K562 (cell line): ENCODE results near the gene LSP1. TPM values are rescaled to one million over a fixed set of nuclear protein-coding genes. Genes with fewer than 3 reads are reported as not detected.
A peak's percentile ranks its signal among the peaks of the same experiment; 100 is the strongest.

Experiments
- ATAC-seq: fragments of 200-7000 bp; cut with Tn5 transposase; 3 replicates; pipeline ENCODE4 v1.9.1; 2020; ENCODE audit warnings: moderate library complexity
- BruUV-seq: library from RNA; stranded (reverse); fragments of 400-500 nt; replicated peaks from 2 replicates; lab custom pipeline; 2021; lab: Mats Ljungman, UMichigan
- CTCF ChIA-PET: fragments of 300-600 bp; formaldehyde crosslinking; extraction: SDS; loops from one replicate; lab custom pipeline; 2021; ENCODE audit warnings: low intra/inter-chr PET ratio; lab: Yijun Ruan, JAX
- POLR2A ChIA-PET: fragments of 300-600, 350-650 bp; sonication (Branson Sonifier 250); formaldehyde crosslinking; extraction: SDS; loops from one replicate; lab custom pipeline; 2021; ENCODE audit warnings: antibody characterized with exemption, inconsistent platforms; lab: Yijun Ruan, JAX
- DNase-seq, 4 experiments: peaks; one replicate each; pipeline versions ENCODE4 v3.0.0 to v3.0.0-alpha.2; 2011 to 2018; ENCODE audit warnings: low spot score in 3 of 4, mixed read lengths in 3 of 4; ENCODE audit errors: extremely low read depth in 1 of 4
- FAIRE-seq: peaks from 2 replicates; lab custom pipeline; 2011; peaks lifted over from hg19 to GRCh38; lab: Jason Lieb, UNC
- H2AFZ ChIP-seq: 2 replicates; pipeline ENCODE4 v1.6.0; 2011; ENCODE audit warnings: low read depth, low read length, control low read depth, inconsistent platforms
- H3K27ac ChIP-seq: fragments of 200-600 bp; 3 replicates; pipeline ENCODE4 v1.8.0; 2011; ENCODE audit warnings: low read depth, mild to moderate bottlenecking, control low read depth, inconsistent platforms, low read length, moderate library complexity, mixed read lengths; ENCODE audit errors: extremely low read depth
- H3K27me3 ChIP-seq, 2 experiments: fragments of 300-600 bp in 1 of 2; 2 replicates in 1 of 2; 3 replicates in 1 of 2; pipeline versions ENCODE4 v1.6.0 to v1.8.0; 2011; ENCODE audit warnings: inconsistent platforms in 2 of 2, low read length in 2 of 2, mild to moderate bottlenecking in 1 of 2, mixed read lengths in 1 of 2, moderate library complexity in 1 of 2; ENCODE audit not compliant: control insufficient read depth in 2 of 2, insufficient read depth in 2 of 2
- H3K36me3 ChIP-seq: fragments of 300-600 bp; 3 replicates; pipeline ENCODE4 v1.8.0; 2011; ENCODE audit warnings: mild to moderate bottlenecking, low read length, inconsistent platforms; ENCODE audit not compliant: control insufficient read depth, insufficient read depth
- H3K4me1 ChIP-seq, 2 experiments: fragments of 200-600 bp in 1 of 2; replicated peaks in 1 of 2; 2 replicates in 1 of 2; 3 replicates in 1 of 2; pipeline versions ENCODE4 v1.5.1 to v1.8.0; 2011; ENCODE audit warnings: inconsistent platforms in 2 of 2, low read length in 2 of 2, mild to moderate bottlenecking in 1 of 2, mixed read lengths in 1 of 2, moderate library complexity in 1 of 2; ENCODE audit not compliant: control insufficient read depth in 2 of 2, insufficient read depth in 2 of 2
- H3K4me2 ChIP-seq: 2 replicates; pipeline ENCODE4 v1.6.1; 2011; ENCODE audit warnings: low read length, control low read depth, inconsistent platforms, mixed read lengths; ENCODE audit not compliant: insufficient read depth
- H3K4me3 ChIP-seq: fragments of 200-600 bp; sonication (generic), shearing (Covaris generic); 2 replicates; pipeline ENCODE4 v1.5.1; 2016; ENCODE audit warnings: control low read depth, inconsistent platforms
- H3K79me2 ChIP-seq: fragments of 200-600 bp; 3 replicates; pipeline ENCODE4 v1.8.0; 2011; ENCODE audit warnings: low read length, inconsistent platforms; ENCODE audit not compliant: control insufficient read depth, insufficient read depth
- H3K9ac ChIP-seq, 2 experiments: 2 replicates each; pipeline versions ENCODE4 v1.6.0 to v1.6.1; 2011; ENCODE audit warnings: low read depth in 2 of 2, low read length in 2 of 2, control low read depth in 1 of 2, inconsistent platforms in 1 of 2, mild to moderate bottlenecking in 1 of 2, mixed read lengths in 1 of 2; ENCODE audit not compliant: insufficient read depth in 1 of 2
- H3K9me1 ChIP-seq: one replicate; pipeline ENCODE4 v1.6.0; 2011; ENCODE audit warnings: inconsistent platforms, mild to moderate bottlenecking, low read length, moderate library complexity; ENCODE audit not compliant: control insufficient read depth, insufficient read depth
- H3K9me3 ChIP-seq: replicated peaks from 2 replicates; pipeline ENCODE4 v1.5.1; 2011; ENCODE audit warnings: low read depth, low read length, inconsistent platforms; ENCODE audit not compliant: control insufficient read depth, insufficient read depth
- H4K20me1 ChIP-seq: replicated peaks from 2 replicates; pipeline ENCODE4 v1.6.1; 2011; ENCODE audit warnings: low read length, inconsistent platforms, mixed read lengths; ENCODE audit not compliant: control insufficient read depth, insufficient read depth
- BMI1 ChIP-seq: fragments of 150-350 bp; IDR thresholded peaks from 2 replicates; pipeline ENCODE4 v1.6.1; 2014; ENCODE audit warnings: low read length
- KLF16 ChIP-seq: IDR thresholded peaks from 2 replicates; pipeline ENCODE4 v1.6.1; 2016; ENCODE audit warnings: antibody characterized with exemption
- WGBS: fragments of 100-300 bp; shearing (Covaris generic); methylation state at CpG from one replicate; pipeline ENCODE4 v1.1.6; 2016; ENCODE audit warnings: low coverage, mixed read lengths; ENCODE audit not compliant: insufficient coverage; ENCODE audit errors: missing lambda C conversion rate; 5-methylcytosine and 5-hydroxymethylcytosine counted together
- in situ Hi-C: fragments of 300-500 bp; cut with MboI; formaldehyde crosslinking; loops from 4 replicates; pipeline ENCODE4 v1.15.0; 2018; ENCODE audit warnings: inconsistent platforms, mixed read lengths
- intact Hi-C: fragments of 100-400 bp; cut with micrococcal nuclease; formaldehyde crosslinking; loops from 2 replicates; pipeline ENCODE4 v1.14.2; 2022
- polyA plus RNA-seq, 8 experiments: library from polyadenylated mRNA; depleted of rRNA in 4 of 8; stranded (reverse) in 5 of 8; unstranded in 3 of 8; fragments of >200 nt; fragmentation: Nextera tagmentation in 2 of 8; fragmentation: Illumina TruSeq in 1 of 8; extraction: Ambion mirVana in 2 of 8; extraction: Trizol in 1 of 8; gene quantifications; 2 replicates each; pipeline versions ENCODE4 v1.2.1 to v1.2.3, GENCODE V29; 2011 to 2014; ENCODE audit warnings: inconsistent platforms in 1 of 8, missing spikeins in 1 of 8
- total RNA-seq, 7 experiments: library from RNA; depleted of rRNA in 6 of 7; stranded (reverse); fragments of >200 nt in 6 of 7; fragmentation: Illumina TruSeq in 2 of 7; extraction: Trizol in 2 of 7; gene quantifications; 2 replicates each; pipeline versions ENCODE4 v1.2.1 to v1.2.3, GENCODE V29; 2011 to 2021; ENCODE audit warnings: low replicate concordance in 1 of 7
- TF ChIP-seq, protein P1 (sequence below): fragments of 250-450 bp; sonication (Bioruptor Pico); IDR thresholded peaks from 2 replicates; pipeline ENCODE4 v1.9.0; 2021; ENCODE audit warnings: mild to moderate bottlenecking, inconsistent platforms
- TF ChIP-seq, protein P2 (sequence below), 2 experiments: fragments of 450-650 bp; IDR thresholded peaks; 2 replicates each; pipeline ENCODE4 v1.6.1; 2018; ENCODE audit warnings: mild to moderate bottlenecking in 2 of 2, low read depth in 1 of 2; ENCODE audit not compliant: partially characterized antibody in 2 of 2

Gene LSP1
- total and polyA plus RNA-seq, 9 of the 15 experiments (the other 6 are each of a cell fraction or from before 2014, with no cell fraction given) = 0.08 to 2.9 (median 0.65) TPM; not detected in 2

DNA sequence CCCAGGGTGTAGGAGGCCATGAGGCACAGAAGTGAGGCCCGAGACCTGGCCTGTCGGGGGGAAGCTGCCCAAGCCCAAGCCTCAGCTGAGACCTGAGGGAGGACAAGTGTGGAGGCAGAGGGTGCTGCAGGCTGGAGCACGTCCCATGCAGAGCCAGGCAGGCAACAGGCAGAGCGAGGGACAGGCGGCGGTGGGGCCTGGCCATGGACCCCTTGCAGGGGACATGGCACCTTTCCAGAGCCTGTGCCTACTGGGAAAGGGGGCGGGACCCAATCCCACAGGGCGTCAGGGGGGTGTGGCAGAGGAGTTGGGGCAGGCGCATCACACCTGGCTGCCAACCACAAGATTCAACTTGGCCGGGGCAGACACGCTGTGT is 9.8 kb upstream of the LSP1 start:
- Histone ChIP-seq H3K4me2 (no peak overlapping the region), H3K4me1 (peaks cover 9 to 69% of the 10 kb centered on the region in 2 experiments; a peak in 4 of 5 replicates), H3K36me3 (no peaks in the 10 kb centered on the region), H3K9ac (peak overlapping the region in 1 of 2 experiments; percentile 35; a peak in 1 of 4 replicates), H3K9me1 (no peaks in the 10 kb centered on the region), H3K79me2 (no peaks in the 10 kb centered on the region), H3K27ac (no peak overlapping the region), H4K20me1 (no peaks in the 10 kb centered on the region; the same call in 1 of the 2 replicates), H3K9me3 (no peaks in the 10 kb centered on the region), H3K27me3 (peaks cover 0 to 46% of the 10 kb centered on the region in 2 experiments; a peak in 3 of 5 replicates), H2AFZ (no peak overlapping the region), H3K4me3 (no peak overlapping the region)
- ATAC-seq (no peak), DNase-seq (no peak), FAIRE-seq (no peak)
- TF ChIP-seq, protein P1, sequence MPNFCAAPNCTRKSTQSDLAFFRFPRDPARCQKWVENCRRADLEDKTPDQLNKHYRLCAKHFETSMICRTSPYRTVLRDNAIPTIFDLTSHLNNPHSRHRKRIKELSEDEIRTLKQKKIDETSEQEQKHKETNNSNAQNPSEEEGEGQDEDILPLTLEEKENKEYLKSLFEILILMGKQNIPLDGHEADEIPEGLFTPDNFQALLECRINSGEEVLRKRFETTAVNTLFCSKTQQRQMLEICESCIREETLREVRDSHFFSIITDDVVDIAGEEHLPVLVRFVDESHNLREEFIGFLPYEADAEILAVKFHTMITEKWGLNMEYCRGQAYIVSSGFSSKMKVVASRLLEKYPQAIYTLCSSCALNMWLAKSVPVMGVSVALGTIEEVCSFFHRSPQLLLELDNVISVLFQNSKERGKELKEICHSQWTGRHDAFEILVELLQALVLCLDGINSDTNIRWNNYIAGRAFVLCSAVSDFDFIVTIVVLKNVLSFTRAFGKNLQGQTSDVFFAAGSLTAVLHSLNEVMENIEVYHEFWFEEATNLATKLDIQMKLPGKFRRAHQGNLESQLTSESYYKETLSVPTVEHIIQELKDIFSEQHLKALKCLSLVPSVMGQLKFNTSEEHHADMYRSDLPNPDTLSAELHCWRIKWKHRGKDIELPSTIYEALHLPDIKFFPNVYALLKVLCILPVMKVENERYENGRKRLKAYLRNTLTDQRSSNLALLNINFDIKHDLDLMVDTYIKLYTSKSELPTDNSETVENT (CRISPR knock-in tag) = no peak
- TF ChIP-seq KLF16 (no peak), BMI1 (no peak)
- TF ChIP-seq, protein P2, sequence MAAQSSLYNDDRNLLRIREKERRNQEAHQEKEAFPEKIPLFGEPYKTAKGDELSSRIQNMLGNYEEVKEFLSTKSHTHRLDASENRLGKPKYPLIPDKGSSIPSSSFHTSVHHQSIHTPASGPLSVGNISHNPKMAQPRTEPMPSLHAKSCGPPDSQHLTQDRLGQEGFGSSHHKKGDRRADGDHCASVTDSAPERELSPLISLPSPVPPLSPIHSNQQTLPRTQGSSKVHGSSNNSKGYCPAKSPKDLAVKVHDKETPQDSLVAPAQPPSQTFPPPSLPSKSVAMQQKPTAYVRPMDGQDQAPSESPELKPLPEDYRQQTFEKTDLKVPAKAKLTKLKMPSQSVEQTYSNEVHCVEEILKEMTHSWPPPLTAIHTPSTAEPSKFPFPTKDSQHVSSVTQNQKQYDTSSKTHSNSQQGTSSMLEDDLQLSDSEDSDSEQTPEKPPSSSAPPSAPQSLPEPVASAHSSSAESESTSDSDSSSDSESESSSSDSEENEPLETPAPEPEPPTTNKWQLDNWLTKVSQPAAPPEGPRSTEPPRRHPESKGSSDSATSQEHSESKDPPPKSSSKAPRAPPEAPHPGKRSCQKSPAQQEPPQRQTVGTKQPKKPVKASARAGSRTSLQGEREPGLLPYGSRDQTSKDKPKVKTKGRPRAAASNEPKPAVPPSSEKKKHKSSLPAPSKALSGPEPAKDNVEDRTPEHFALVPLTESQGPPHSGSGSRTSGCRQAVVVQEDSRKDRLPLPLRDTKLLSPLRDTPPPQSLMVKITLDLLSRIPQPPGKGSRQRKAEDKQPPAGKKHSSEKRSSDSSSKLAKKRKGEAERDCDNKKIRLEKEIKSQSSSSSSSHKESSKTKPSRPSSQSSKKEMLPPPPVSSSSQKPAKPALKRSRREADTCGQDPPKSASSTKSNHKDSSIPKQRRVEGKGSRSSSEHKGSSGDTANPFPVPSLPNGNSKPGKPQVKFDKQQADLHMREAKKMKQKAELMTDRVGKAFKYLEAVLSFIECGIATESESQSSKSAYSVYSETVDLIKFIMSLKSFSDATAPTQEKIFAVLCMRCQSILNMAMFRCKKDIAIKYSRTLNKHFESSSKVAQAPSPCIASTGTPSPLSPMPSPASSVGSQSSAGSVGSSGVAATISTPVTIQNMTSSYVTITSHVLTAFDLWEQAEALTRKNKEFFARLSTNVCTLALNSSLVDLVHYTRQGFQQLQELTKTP (IDR thresholded peaks at IDR 0.05; ENCODE audit: low read depth in 1 of 2, partially characterized antibody in 2 of 2) = no peak
- in situ Hi-C loops = no loop called here
- intact Hi-C loops = no loop called here
- WGBS = 25% methylated on average over 10 of the region's 11 CpGs
- ChIA-PET POLR2A (no interaction called here), CTCF (interaction anchor here (0.6 kb wide), 1 partner anchor 150 kb away, joined by 3 read pairs; no protein-coding TSS in a partner anchor)
- no TSS peak for BruUV-seq
